Embryonic facial prominence (tissue), 1 donor: ENCODE data around the gene PEX14.

Source experiments
- DNase-seq: peaks from one replicate; pipeline ENCODE4 v3.0.0-alpha.2; 2016; ENCODE audit errors: extremely low spot score

Gene PEX14

DNA sequence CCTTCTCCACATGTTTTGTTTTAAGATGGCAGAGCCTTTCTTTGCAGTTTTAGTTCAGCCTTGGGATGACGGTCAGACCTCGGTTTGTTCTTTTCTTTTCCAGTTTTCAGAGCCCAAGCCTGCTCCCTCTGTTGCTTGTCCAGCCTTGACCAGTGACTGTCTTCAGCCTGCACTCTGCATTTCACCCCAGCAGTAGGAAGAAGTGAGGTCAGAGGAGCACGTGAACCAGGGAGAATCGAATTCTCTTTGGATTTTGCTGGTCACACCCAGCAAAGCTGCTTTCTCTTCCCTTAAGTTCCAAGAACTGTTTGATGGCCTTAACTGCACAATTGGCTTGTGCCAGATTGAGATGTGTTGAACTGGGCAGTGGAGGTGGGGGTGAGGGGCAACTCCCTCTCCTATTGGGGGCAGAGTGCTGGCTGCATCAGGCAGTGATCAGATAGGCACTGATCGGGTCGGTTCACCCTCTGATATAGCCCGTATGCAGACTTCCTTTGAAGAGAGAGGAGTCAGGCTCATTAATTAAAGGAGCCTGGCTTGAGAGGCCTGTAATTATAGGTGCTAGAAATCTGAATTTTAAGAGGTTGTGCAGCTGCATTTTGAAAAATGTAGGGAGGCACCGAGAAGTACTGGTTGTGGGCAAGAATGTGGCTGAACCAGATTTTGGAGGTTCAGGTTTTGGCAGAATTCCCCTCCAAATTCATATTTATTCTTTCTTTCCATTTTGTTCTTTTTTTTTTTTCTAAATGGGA, 42.4 kb downstream of the PEX14 start:
- DNase-seq: no peak

DNA sequence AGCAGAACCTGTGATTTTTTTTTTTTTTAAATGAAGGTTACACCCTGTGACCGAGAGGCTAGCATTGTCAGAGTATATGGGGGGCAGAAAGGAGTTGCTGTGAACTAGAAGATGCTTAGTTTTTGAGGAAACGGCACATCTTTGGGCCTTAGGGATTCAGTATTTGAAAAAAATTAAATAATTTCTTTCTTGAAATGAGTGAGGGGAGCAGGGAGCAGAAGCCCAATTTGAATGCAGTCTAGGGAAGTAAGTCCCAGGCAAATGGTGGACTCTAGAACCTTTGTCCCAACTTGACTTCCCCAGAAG, 42.9 kb downstream of the PEX14 start:
- DNase-seq: no peak

DNA sequence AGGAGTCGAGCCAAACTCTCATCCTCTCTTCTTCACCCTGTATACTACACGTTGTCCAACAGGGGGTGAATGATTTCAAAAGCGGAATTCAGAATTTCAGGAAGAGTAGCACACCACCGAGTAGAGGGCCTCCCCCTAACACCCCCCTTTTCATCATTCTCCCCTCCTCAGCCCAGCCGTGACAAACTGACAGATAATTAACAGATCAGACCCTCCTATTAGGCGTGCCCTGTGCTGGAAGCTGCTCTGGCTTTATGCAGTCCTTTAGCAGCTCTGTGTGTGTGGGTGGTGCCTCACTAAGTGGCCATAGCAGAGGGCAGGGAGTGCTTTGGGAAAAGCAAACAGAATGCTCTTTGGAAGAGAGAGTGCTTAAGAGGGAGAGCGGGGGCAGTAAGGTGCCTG, 44.3 kb downstream of the PEX14 start:
- no peak for DNase-seq

DNA sequence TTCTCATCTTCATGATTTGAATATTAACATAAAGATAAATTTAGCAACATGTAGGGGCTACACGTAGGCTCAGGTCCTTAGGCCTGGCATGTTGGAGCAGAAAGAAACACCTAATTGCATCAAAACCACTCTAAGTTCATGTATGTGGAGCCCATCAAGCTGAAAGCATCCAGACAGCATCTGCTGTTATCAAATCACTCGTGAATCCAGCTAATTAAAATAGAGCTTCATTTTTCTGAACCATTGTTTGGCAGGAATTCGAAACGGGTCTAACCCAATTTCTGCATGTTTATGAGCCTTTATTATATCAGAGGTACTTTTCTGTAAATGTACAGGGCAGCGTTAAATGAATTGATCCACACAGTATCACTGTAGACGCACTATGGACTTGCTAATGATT, 45.7 kb downstream of the PEX14 start:
- DNase-seq: no peak

DNA sequence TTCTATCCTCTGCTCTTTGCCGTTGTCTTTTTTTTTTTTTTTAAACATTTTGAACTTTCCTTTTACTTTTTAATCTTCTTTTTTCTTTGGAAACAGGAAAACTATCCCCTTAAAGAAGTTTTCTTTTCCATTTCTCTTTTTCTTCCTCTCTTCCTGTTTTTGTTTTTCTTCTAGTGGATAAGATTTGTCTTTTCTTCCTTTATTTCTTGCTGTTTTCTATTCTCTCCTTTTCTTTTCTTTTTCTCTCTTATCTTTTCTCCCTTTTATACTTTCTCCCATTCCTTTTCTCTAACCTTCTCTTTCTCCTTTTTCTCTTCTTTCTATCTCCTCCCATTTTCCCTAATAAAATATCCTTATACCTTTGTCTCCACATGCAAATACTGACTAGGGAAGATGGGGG, 46.2 kb downstream of the PEX14 start:
- no peak for DNase-seq

DNA sequence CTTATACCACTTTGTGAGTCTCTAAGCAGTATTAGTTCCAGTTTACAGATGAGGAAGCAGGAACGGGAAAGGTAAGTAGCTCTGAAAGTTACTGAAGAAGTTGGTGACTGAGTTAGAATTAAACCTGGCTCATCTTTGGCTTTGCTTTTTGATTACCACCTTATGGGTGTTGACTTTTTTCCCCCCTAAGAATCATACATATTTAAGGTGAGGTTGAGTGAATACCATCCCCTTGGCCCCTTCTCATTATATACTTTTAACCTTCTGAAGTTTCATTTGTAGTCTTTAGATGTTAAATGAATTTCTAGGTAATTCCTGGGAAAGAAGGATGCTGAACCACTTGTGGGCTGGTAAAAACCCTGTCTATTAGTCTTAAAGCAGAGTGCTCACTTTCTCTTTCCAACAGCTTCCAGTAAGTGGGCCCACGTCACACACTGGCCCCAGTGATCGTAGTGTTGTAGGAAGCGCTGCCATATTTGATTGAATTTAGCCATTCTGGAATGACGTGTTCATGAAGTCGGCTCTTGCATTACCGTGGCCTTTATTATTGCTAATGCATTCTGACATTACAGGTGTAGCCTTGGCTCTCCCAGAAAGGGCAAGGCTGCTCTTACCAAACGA, 46.9 kb downstream of the PEX14 start:
- DNase-seq: no peak

DNA sequence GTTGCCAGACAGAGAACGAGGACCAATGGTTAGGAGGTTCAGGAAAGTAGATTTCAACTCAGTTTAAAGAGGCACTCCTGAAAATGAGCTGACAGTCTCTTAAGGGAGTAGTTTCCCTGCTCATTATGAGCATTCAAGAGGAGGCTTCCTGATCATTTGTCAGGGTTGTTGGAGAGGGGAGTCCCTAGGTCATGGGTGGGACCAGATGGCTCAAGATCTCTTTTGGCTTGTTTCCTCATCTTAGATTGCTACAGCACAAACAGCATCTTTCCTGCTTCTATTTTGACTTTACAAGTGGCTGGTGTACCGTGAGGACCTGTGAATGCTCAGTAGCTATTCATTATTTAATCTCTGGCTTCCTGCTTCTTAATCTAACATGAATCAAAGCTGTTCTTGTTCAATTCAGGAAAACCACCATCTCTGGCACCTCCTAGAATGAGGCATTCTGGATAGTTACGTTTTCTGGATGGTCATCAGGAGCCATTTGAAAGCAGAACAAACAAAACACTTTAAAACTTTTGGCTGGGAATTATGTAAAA, 47.6 kb downstream of the PEX14 start:
- DNase-seq: no peak

DNA sequence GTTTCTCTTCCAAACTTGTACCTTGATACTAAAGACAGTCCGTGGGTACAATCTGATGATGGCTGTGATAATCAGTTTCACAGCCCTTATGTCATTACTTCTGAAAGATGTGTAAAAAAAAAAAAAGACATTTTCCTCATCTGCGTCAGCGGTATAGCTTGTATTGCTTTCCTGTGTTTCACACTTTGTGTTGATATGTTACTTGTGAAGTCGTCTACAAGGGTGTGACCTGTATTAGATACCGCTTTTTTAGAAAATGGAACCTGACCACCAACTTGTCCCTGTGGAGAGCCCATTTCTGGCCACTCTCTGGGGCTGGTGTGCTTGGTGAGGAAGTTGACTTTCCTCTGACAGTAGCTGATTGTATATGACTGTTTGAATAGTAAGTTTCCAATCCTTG, 50.5 kb downstream of the PEX14 start:
- DNase-seq: no peak

DNA sequence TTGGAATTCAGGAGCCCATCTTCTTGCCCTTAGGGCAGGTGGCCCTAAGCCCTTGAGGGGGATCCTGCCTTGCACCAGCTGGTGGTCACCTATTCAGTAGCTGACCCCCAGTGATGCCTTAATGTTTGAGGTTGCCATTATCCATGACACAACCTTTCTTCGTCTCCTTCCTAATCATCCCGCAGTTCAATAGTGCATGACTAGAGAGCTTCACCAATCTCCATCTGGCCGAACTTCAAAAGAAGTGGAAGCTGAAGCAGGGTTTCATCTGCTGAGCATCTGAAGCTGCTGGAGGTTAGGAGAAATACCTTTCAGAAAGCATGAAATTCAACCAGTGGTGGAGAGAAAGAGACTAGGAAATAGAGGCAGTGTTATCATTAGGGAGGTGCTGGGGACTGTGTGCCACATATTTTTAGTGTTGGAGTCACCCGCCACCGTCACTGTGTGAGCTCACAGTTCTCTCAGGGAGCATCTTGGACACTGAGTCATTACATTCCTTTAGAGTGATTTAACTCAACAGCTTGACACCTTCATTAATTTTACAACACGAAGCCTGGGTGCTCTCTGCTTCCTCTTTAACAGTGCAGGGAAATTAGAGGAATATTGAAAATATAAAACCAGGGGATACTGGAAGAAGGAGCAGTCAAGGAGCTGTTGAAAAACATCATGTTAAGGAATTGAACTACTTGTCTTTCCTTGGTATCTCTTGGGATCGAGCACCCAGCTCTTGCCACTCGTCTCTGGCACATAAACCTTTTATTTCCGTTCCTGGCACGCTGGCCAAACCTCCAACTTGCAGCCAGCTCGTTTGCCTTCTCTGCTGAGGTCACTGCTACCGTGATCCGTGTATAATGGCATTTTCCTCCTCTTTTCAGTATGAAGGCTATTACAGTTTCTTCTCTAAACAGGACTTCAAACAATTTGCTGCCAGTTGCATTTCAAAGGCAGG, 53.6 kb downstream of the PEX14 start:
- DNase-seq: no peak

DNA sequence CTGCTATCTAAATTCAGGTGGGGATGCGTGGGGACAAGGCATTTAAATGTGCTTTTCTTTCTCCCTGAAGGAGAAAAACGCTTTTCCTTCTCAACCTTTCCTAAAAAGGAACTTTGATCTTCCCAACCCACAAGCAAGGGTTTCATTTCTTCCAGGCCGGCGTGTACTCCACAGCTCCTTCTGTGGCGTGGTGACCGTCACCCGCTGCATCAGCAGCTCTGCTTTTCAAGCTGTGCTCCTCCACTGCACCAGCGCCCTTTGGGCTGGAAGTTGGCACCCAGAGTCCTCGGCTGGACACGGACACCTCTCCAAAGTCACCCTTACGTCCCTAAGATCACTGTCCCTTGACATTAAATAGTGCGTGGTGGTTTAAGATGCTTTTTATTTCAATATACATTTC, 54.3 kb downstream of the PEX14 start:
- no peak for DNase-seq

DNA sequence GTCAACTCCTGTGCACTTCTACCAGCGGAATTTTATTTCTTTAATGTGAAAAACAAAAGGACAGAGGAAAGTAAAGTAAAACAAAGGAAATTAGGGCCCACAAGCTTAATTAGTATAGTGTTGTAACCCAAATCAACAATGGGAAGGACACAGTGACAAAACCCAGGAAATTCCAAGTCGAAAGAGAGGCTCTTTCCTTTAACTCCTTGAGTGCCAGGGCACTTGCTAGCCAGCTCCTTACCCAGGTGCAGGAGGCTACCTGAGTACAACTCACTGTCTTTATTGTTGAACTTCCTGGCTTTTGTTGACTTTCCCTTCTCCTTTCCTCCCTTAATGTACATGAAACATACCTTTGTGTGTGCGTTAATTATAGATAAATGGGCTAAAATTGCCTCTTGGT, 55.0 kb downstream of the PEX14 start:
- DNase-seq: no peak

DNA sequence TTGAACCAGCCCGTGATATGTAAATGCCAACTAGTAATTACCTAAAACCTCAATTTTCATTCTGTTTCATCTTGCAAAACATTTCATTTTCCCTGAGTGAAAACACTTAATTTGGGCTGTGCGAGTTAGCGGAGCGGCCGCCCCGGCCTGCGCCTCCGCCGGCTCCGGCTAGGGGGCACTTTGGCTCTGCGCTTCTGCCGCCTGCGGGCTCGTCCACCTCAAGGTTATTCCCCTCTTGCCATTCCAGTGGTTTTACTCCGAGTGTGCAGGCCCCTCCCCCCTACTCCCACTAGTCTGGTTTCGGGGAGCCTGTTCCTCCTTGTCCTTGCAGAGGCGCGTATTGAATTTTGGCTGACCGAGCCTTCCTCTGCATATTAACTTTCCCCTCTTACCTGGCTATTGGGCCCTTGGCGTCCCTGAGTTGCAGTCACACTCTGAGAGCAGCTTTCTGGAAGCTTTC, 55.6 kb downstream of the PEX14 start:
- no peak for DNase-seq

DNA sequence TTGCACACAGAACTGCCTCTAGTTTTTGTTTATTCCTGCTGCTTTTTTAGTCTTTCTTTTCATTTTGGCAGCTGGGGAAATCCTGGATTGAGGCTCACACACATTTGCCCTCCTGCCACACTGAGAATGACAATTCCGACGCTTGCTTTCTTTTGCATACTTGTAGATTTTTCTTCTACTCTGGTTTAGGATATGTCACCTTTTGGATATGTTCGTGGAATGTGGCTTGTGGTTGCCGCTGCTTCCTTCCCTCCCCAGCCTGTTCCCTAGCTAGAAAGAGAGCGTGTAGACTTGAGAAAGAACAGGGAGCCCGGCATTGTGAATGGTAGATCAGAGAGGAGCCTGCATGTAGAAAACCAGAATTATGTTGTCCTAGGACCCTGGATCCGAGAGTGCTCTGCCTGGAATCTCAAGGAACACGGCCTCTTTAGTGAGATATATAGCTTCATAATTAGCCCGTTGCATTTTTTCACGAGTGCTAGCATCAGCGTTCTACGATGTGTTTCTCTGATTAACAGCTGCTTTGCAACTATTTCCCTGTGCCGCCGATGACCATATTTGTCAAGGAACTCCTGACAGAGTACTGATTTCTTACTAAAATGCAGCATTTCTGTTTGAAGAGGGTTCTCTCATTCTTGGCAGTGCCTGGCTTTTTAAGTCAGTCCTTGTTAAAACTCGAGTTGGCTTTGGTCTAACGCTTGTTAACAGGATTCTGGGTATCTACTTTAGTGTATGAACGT, 56.2 kb downstream of the PEX14 start:
- no peak for DNase-seq

DNA sequence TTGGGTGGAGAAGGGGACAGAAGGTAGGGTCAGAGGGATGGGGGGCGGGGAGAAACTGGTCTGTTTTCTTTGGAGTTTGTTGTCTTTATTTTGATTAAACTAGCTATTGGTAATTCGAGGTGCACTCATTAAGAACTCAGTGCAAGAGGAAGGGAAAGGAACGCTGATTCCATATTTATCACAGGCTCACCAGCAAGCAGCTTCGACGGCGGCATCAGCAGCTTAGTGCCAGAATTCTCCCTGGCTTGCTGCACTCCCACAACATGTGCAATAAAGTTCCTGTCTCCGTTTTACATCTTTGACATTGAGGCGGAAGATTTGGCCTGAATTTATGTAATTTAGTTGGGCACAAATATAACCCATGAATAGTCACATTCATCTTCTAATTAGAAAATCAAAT, 57.6 kb downstream of the PEX14 start:
- no peak for DNase-seq

DNA sequence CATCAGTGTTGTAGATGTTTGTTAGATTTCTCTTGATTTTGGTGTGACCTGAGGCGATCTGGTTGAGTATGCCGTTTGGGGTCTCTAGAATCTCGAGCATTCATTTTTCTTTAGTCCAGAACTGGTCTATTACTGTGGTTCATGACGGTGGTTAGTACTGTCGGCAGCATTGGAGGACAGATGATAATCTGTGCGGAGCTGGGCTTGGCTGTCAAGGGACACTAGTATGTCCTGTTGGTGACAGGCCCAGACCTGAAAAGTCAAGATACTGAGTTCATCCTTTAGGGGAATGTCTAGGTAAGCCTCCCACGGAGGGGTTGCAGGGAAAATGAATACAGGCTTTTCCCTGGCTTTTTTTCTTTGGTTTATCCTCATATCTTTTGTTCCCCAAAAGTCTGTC, 59.8 kb downstream of the PEX14 start:
- DNase-seq: no peak

DNA sequence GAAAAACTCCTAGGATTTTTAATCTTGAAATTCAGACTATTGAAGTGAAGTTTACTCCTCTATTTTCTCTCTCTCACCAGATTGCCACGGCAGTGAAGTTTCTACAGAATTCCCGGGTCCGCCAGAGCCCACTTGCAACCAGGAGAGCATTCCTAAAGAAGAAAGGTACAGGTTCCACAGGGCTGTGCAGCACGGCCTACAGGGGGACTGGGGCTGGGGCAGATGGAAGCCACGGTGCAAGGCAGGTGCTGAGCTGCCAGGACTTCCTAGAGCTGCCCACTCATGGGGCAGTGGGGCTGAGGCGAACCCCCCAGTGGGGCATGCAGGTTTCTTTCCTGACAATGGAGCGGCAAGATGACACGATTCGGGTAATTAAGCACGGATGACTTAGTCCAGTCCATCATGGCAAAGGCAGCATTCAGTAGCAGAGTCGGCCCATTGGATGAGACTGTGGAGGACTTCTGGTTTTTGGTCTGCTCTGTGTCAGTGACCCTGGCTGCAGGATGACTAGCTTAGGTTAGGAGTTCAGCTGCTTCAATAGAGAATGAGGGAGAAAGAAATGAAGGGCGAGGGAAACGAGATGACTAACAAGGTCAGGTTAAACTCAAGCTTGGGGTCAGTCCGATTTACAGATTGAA, 61.5 kb downstream of the PEX14 start:
- no peak for DNase-seq

DNA sequence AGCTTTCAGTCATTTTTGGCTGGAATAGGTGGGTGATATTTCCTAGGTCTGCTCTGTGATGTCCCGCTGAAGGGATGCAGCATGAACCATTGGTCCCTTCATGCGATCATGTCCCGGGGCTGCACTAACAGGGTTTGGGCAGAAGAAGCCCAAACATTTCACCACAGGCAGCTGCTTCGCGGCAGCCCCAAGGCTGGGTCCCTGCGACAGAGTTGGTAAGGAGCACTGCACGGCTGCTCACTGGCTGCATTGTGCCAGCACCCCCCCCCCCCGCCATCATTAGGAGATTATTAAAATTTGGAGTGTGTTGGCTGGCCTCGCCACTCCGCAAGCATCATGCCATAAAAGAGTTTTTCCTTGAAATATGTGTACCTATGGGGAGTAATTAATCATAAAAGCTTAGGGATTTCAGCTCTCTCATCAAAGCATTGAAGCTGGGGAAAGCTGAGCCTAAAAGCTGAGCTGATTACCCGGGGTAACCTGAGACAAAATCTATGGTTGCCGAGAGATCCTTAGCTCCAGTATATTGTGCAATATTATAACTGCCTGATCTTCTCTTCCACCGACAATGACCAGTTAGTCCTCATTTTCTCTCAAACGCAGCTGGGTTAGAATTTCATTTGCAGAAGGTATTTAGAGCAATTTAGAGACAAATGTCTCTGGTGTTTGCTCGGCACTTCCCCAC, 62.5 kb downstream of the PEX14 start:
- DNase-seq: no peak

DNA sequence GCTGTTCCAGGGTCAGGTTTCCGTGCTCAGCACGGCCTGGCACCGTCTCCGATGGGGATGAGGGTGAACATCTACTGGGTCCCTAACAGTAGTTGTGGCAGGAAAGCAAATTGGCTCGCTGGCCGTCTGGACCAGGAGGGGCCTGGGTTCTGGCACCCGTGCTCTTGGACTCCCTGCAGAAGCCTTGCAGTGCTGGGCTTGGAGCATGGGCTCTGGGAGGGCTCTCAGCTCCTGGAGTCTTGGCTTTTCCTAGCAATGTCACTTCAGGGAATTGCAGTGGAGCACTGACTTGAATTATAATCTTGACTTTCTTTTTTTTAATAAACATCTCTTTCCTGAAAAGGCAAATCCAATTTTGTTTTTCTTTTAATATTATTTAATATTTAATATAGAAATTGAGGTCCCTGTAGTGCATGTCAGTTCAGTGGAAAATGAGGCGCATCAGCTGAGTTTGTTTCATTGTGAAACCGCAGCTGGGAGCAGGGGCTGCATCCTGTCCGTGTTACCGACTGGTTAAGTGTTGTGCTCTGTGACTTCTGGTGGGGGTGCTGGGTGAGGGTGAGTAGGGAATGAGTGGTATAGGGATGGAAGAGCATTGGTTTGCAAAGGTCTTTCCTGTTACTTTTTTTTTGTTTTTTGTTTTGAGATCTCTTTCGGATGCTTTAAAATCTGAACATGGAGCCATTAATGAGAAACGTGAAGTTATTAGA, 64.1 kb downstream of the PEX14 start:
- DNase-seq: no peak

DNA sequence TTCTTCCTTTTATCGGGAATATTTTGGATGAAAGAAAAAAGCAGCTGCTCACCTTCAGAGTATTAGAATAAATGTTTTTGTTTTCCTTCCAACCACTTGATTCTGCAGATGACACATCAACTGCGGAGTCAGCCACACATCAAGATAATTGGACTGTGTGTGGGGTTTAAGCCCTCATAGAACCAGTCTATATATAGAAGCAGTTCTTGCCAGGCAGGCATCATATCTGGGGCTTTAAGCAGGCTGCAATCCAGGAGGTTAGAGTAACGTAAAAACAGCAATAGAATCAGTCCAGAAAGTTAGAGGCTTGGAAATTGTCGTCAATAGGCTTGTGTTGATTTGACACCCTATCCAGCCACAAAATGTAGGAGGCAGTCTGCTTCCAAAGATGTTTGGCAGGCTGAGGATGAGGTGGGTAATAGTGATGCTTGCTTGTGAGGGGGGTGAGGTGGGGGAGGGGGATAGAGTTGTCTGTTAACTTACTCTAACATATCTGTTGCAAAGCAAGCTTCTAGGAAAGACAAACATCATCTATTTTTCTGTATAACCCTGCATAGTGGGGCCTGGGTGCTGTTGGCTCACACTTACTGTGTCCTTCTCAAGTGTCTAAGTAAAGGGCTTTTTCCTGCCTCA, 64.8 kb downstream of the PEX14 start:
- DNase-seq: no peak
